SK-N-MC (cell line): ENCODE data around the gene CEACAM1.

ENCODE experiments used
- EZH2 ChIP-seq: fragments of 200-600 bp; sonication (generic); IDR thresholded peaks from one replicate; pipeline ENCODE4 v1.6.1; 2017; ENCODE audit warnings: antibody characterized with exemption
- POLR2AphosphoS5 ChIP-seq: IDR thresholded peaks from 2 replicates; pipeline ENCODE4 v1.6.1; 2012; ENCODE audit warnings: mild to moderate bottlenecking, low read depth, low read length, borderline replicate concordance

GRCh38 chr19:42508892-42509444, 19.3 kb downstream of the CEACAM1 start:
- no peak for TF ChIP-seq POLR2AphosphoS5
- TF ChIP-seq EZH2 = no peak
